Right ventricle myocardium inferior (tissue), 1 donor: ENCODE measurements around the gene GRB10. TPM values are rescaled to one million over a fixed set of nuclear protein-coding genes. Genes with fewer than 3 reads are reported as not detected.

Experiments used
- ATAC-seq: fragments of 200-7000 bp; cut with Tn5 transposase; one replicate; pipeline ENCODE4 v1.9.1; 2020; ENCODE audit warnings: mild to moderate bottlenecking, moderate library complexity
- DNase-seq: peaks from one replicate; pipeline ENCODE4 v3.0.0; 2021; ENCODE audit errors: missing footprints
- intact Hi-C: fragments of 100-400 bp; cut with DNase I; formaldehyde crosslinking; loops from one replicate; pipeline ENCODE4 v1.11.0; 2022
- total RNA-seq: library from RNA; stranded (reverse); fragmentation: NEBNext Ultra II Directional; extraction: Animal tissue kit (Norgen Biotek cat#: 25700); gene quantifications from one replicate; pipeline ENCODE4 v1.2.1, GENCODE V29; 2021
- donor health status: DM: no; HTN: yes; CAD: no; lungs with severe emphysema.

The GRB10 gene
- total RNA-seq, 1 donor from 2014 or later, result 34.7 TPM

- intact Hi-C loops, result no loop called here
- ATAC-seq, result no peak
- no peak for DNase-seq
Measured at GRCh38 chr7:50806143-50806542, 23.4 kb upstream of the GRB10 start.

- intact Hi-C loops, result no loop called here
Measured at GRCh38 chr7:50805447-50806125, 22.9 kb upstream of the GRB10 start.

GRCh38 chr7:50803359-50804337 is 21.0 kb upstream of the GRB10 start:
- ATAC-seq (no peak), DNase-seq (no peak)
- intact Hi-C loops, result no loop called here

More at GRCh38 chr7:50805447-50806125, 22.9 kb upstream of the GRB10 start:
- DNase-seq (no peak), ATAC-seq (no peak)

GRCh38 chr7:50801907-50802306 is 19.2 kb upstream of the GRB10 start:
- ATAC-seq (no peak), DNase-seq (no peak)
- intact Hi-C loops, result no loop called here

- ATAC-seq (no peak), DNase-seq (no peak)
- intact Hi-C loops, result loop anchor here (10.0 kb wide), 1 partner anchor 345 kb away; the partner anchor contains the start of gene FIGNL1
Measured at GRCh38 chr7:50799873-50800272, 17.2 kb upstream of the GRB10 start.

DNA sequence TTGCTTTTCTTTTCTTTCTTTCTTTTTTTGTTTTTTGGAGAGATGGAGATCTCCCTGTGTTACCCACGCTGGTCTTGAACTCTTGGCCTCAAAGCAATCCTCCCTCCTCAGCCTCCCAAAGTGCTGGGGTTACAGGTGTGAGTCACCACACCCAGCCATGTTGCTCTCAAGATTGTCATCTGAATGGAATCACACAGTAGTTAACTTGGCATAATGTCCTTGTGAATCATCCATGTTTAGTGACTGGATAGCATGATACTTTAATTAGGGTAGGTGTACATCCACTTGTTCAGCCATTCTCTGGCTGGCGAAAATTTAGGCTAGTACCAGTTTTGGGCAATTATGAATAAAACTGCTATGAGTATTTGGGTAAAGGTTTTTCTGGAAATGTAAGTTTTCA is 15.4 kb upstream of the GRB10 start:
- ATAC-seq, result no peak
- intact Hi-C loops, result loop anchor here (10.0 kb wide), 1 partner anchor 343 kb away; the partner anchor contains the start of gene FIGNL1
- no peak for DNase-seq

DNA sequence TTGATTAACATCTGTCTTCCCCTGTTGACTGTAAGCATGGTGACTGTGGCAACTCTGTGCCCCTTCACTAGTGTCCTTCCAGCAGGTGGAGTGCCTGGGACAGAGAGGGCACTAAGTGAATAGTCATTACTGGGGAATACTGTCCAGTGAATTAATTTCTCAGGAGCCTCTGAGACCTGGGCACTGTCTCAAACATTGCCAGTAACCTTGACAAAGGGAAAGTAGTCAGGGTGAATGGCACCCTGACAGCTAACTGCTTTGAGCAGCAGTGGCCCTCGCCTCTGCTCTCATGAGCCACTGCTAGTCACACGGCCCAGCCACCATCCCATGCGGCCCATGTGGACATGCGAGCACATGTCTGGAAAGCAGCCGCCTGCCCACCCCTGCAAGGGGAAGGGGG is 13.1 kb upstream of the GRB10 start:
- intact Hi-C loops, result loop anchor here (10.0 kb wide), 1 partner anchor 341 kb away; the partner anchor contains the start of gene FIGNL1
- ATAC-seq (no peak), DNase-seq (no peak)

DNA sequence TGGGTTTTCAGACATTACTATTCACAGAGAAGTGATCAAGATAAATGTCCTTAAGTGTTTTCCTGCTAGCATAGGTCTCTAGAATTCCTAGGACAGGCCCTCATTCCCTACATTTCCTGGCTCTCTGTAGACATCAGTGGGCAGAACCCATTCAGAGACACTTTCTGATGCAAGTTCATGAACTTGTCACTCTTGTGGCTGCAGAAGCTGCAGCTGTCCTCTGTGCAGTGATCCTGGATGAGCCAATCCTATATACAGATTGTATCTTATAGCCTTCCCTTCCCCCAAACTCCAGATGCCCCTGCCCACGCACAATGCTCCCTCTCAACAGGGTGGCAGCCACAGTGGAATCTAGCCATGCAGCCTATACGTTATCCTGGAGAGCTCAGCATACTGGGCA is 12.6 kb upstream of the GRB10 start:
- ATAC-seq (no peak), DNase-seq (no peak)
- intact Hi-C loops, result loop anchor here (10.0 kb wide), 1 partner anchor 340 kb away; the partner anchor contains the start of gene FIGNL1

GRCh38 chr7:50793947-50794570 is 11.4 kb upstream of the GRB10 start:
- ATAC-seq, result peak; percentile 17
- no peak for DNase-seq
- intact Hi-C loops, result loop anchor here (2.0 to 10.0 kb wide), 6 partner anchors 72 to 347 kb away; partner anchors contain the start of gene FIGNL1

- ATAC-seq (peak; percentile 90), DNase-seq (peak; percentile 82)
- intact Hi-C loops, result loop anchor here (2.0 to 10.0 kb wide), 6 partner anchors 71 to 347 kb away; partner anchors contain the start of gene FIGNL1
Measured at GRCh38 chr7:50793120-50793946, 10.6 kb upstream of the GRB10 start.

DNA sequence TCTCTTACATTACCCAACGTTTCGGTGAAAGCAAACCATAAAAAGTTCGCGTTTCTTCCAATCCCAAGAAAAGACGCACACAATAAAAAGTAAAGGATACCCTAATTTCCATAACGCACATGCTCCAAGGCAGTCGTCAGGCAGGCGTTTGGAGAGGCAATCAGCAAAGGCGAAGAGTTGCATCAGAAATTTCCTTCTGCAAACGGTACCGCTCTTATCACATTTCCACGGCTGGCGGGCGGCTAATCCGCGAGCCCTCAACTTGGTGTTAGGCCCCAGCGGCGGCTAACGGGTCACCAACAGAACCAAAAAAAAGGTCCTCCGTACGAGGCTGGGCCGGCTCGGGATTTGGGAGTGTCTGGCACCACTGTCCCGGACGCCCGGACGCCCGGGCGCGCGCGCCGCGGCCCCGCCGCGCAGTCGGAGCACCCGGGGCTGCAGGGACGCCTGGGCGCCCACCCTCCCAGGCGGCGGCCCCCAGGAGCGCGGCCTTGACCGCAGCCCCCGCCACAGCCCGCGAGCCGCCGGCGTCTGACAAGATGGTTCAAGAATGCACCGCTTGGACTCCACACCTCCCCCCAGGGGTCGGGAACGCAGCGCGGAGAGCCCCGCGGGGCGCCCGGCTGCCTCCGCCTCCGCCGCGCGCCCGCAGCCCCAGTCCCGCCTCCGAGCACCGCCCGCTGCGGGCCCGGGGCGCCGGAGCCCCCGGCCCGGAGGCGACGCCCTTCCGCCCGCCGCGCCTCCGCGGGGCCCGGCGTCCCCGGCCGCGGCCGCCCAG is 9.8 kb upstream of the GRB10 start:
- ATAC-seq (peak; percentile 18), DNase-seq (no peak)
- intact Hi-C loops, result loop anchor here (2.0 to 10.0 kb wide), 6 partner anchors 70 to 348 kb away; partner anchors contain the start of gene FIGNL1

GRCh38 chr7:50791938-50792341 is 9.2 kb upstream of the GRB10 start:
- intact Hi-C loops, result loop anchor here (2.0 to 10.0 kb wide), 6 partner anchors 70 to 349 kb away; partner anchors contain the start of gene FIGNL1
- ATAC-seq (no peak), DNase-seq (no peak)

- DNase-seq (no peak), ATAC-seq (no peak)
- intact Hi-C loops, result loop anchor here (5.0 to 10.0 kb wide), 5 partner anchors 69 to 337 kb away; partner anchors contain the start of gene FIGNL1
Measured at GRCh38 chr7:50791363-50791937, 8.8 kb upstream of the GRB10 start.

DNA sequence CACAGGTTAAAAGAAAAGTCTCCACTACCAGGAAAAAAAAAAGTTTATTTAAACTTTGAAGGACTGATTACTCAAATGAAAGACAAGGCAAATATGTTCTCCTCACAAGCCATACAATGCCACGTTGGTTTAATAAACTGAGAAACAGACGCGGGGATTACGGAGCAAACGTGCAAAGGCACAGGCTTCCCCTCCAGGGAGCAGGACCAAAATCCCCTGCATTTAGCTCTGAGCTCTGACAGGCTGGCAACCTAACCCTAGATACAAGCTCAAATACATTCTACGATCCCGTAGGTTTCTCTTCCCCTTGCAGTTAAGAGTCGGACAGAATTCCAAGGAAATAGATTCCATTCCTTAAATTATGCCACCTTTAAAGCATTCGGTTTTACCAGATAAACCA is 7.7 kb upstream of the GRB10 start:
- intact Hi-C loops, result loop anchor here (5.0 to 10.0 kb wide), 5 partner anchors 68 to 336 kb away; partner anchors contain the start of gene FIGNL1
- ATAC-seq (no peak), DNase-seq (no peak)

DNA sequence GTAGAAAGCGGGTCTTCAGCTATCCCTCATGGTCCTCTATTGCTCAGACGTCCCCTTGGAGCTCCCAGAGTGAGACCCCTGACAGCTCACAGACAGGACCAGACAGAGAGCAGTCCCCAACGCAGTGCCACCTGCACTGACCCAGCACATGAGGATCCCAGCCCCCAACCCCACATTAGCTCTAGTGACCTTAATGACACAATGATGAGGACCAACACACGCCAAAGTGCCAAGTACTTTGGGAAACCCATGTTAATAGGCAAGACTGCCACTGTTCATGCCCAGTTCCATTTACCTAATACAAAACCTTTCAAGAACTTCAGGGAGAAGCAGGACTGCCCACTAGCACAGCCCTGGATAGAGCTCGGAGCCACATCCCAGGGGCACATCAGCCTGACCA is 5.7 kb upstream of the GRB10 start:
- intact Hi-C loops, result no loop called here
- DNase-seq (no peak), ATAC-seq (no peak)

- ATAC-seq, result no peak
- no peak for DNase-seq
- intact Hi-C loops, result no loop called here
Measured at GRCh38 chr7:50787825-50788224, 5.1 kb upstream of the GRB10 start.

DNA sequence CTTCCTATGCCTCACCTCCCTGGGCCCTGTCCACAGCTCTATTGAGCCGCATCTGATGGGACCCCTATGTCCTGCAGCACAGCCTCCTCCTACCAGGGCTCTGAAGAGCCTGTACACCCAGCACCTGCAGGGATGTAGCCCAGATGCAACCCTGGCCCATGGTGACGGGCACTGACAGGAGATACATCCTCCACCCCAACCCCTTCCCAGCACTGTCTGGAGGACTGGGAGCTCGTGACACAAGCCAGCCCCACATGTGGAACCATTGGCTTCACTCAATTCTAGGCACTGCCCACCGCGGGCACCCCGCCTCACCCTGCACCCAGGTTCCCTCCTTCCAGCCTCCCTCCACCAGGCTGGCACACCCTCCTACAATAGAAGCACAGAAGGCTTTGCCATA is 2.6 kb upstream of the GRB10 start:
- no peak for ATAC-seq
- no peak for DNase-seq
- intact Hi-C loops, result no loop called here
